Measurements from ENCODE around the gene ADAMTS8. TPM values are rescaled to one million over a fixed set of nuclear protein-coding genes. Genes with fewer than 3 reads are reported as not detected.
A peak's percentile ranks its signal among the peaks of the same experiment; 100 is the strongest.

ADAMTS8 gene
- total RNA-seq, 2 experiments from 2014 or later, result not detected

GRCh38 chr11:130451231-130452019 lies 23.0 kb upstream of the ADAMTS8 start:
- ATAC-seq (no peak), DNase-seq (no peak)
- intact Hi-C loops (cut with micrococcal nuclease), result no loop called here
- H3K27me3 Mint-ChIP-seq, result peaks cover 38% of the 10 kb centered on the region
- no peak for TF ChIP-seq CTCF (IDR thresholded peaks at IDR 0.05)
- CTCF ChIA-PET, result interaction anchor here (1.1 to 1.6 kb wide), 3 partner anchors 10 to 411 kb away, joined by 3 to 6 read pairs (median 4); no protein-coding TSS in a partner anchor
- H3K27ac Mint-ChIP-seq, result no peak overlapping the region
- peaks cover 3% of the 10 kb centered on the region for H3K4me1 Mint-ChIP-seq (ENCODE audit: low read depth)
- H3K4me3 Mint-ChIP-seq, result no peak overlapping the region
- H3K9me3 Mint-ChIP-seq, result no peaks in the 10 kb centered on the region
- no peaks in the 10 kb centered on the region for H3K36me3 Mint-ChIP-seq (ENCODE audit: low read depth)
- POLR2A ChIA-PET, result interaction anchor here (0.6 kb wide), 1 partner anchor 22 kb away, joined by 3 read pairs; no protein-coding TSS in a partner anchor

GRCh38 chr11:130449996-130450769 lies 21.8 kb upstream of the ADAMTS8 start:
- ChIA-PET CTCF (interaction anchor here (1.1 kb wide), 1 partner anchor 8 kb away, joined by 3 read pairs; no protein-coding TSS in a partner anchor), POLR2A (no interaction called here)
- Mint-ChIP-seq H3K27me3 (peaks cover 42% of the 10 kb centered on the region), H3K36me3 (ENCODE audit: low read depth) (no peaks in the 10 kb centered on the region), H3K4me3 (no peak overlapping the region), H3K27ac (no peak overlapping the region), H3K4me1 (ENCODE audit: low read depth) (peaks cover 3% of the 10 kb centered on the region), H3K9me3 (no peaks in the 10 kb centered on the region)
- ATAC-seq (no peak), DNase-seq (no peak)
- no peak for TF ChIP-seq CTCF (IDR thresholded peaks at IDR 0.05)
- intact Hi-C loops (cut with micrococcal nuclease), result no loop called here

GRCh38 chr11:130449310-130449990 lies 21.0 kb upstream of the ADAMTS8 start:
- ChIA-PET CTCF (no interaction called here), POLR2A (no interaction called here)
- intact Hi-C loops (cut with micrococcal nuclease), result no loop called here
- H3K9me3 Mint-ChIP-seq, result no peaks in the 10 kb centered on the region
- H3K4me1 Mint-ChIP-seq (ENCODE audit: low read depth), result peaks cover 3% of the 10 kb centered on the region
- DNase-seq (no peak), ATAC-seq (no peak)
- no peak overlapping the region for H3K4me3 Mint-ChIP-seq
- H3K36me3 Mint-ChIP-seq (ENCODE audit: low read depth), result no peaks in the 10 kb centered on the region
- H3K27ac Mint-ChIP-seq, result no peak overlapping the region
- H3K27me3 Mint-ChIP-seq, result peaks cover 40% of the 10 kb centered on the region
- no peak for TF ChIP-seq CTCF (IDR thresholded peaks at IDR 0.05)

GRCh38 chr11:130448416-130449309 lies 20.3 kb upstream of the ADAMTS8 start, which contains the start of gene ADAMTS15:
Gene ADAMTS15, plus strand, starts transcription at chr11:130448645. Its CDS starts 329 bp downstream, at chr11:130448974.
- H3K4me3 Mint-ChIP-seq, result peak within 1 kb of the TSS; percentile 41
- ChIA-PET POLR2A (no interaction called here), CTCF (interaction anchor here (1.0 to 1.9 kb wide), 2 partner anchors 14 to 414 kb away, joined by 3 to 7 read pairs; no protein-coding TSS in a partner anchor)
- intact Hi-C loops (cut with micrococcal nuclease), result no loop called here
- no peaks in the 10 kb centered on the region for H3K9me3 Mint-ChIP-seq
- peak; percentile 88 for ATAC-seq
- H3K27ac Mint-ChIP-seq, result no peak within 1 kb of the TSS
- DNase-seq, result peak; percentile 64
- no peak for TF ChIP-seq CTCF (IDR thresholded peaks at IDR 0.05)
- H3K36me3 Mint-ChIP-seq (ENCODE audit: low read depth), result no peaks in the 10 kb centered on the region
- H3K27me3 Mint-ChIP-seq, result peaks cover 37% of the 10 kb centered on the region
- H3K4me1 Mint-ChIP-seq (ENCODE audit: low read depth), result peaks cover 3% of the 10 kb centered on the region

All from activated CD8-positive, alpha-beta T cell treated with anti-CD3 and anti-CD28 coated beads for 36 hours (primary cell).